ENCODE results near the gene OTULIN.

OTULIN gene

DNA sequence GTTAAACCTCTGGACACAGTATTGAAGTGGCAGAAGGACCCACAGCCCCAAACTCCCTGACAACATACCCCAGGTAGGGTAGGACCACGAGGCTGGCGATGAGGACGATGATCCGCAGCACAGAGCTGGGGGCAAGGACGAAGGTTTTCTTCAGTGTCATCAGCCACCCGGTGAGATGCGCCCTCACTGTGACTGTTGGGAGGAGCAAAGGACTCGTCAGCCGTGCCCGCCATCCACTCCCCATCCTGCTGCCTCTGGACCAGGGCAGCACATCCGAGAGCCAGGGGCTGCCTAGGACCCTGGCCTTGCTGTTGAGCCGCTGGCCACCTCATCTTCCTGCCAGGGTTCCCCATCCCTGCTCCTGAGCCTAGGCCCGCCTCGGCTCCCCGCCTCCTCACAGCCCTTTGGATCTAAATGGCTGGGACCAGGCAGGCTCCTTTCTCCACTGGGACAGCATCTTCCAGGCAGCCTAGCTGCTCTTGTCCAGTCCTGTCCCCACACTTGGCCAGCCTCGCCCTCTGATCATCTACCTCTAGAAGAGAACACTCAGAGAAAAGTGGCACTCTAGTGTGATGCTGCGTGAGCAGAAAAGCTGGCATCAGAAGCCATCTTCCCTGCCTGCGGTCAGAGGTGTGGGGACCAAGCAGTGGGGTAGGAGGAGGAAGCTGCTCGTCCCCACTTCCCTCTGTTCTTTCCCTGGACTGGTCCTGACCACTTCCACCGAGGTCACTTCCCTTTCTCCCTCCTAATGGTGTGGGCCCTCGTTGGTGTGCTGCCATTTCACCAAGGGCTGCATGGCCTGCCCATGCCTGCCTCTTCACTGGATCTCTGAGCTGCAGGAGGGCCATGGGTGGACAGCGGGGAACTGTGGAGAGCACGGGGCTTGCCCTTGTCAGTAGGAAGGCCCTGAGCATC lies 49.2 kb downstream of the OTULIN start:
- Histone ChIP-seq H3K27ac (no peak overlapping the region), H2AFZ (ENCODE audit: low read depth) (no peak overlapping the region), H4K20me1 (ENCODE audit: insufficient read depth) (no peaks in the 10 kb centered on the region), H3K27me3 (ENCODE audit: insufficient read depth, low read depth) (no peaks in the 10 kb centered on the region), H3K36me3 (ENCODE audit: insufficient read depth) (no peaks in the 10 kb centered on the region; the same call in 1 of the 2 replicates), H3K4me3 (IDR thresholded peaks at IDR 0.05; ENCODE audit: insufficient read depth, low read depth, low read length) (no peak overlapping the region), H3K4me1 (ENCODE audit: low read depth, poor library complexity, severe bottlenecking) (no peaks in the 10 kb centered on the region), H3K9ac (no peak overlapping the region), H3K4me2 (no peak overlapping the region), H3K79me2 (ENCODE audit: insufficient read depth, low read depth) (no peaks in the 10 kb centered on the region)
- TF ChIP-seq, protein P1, sequence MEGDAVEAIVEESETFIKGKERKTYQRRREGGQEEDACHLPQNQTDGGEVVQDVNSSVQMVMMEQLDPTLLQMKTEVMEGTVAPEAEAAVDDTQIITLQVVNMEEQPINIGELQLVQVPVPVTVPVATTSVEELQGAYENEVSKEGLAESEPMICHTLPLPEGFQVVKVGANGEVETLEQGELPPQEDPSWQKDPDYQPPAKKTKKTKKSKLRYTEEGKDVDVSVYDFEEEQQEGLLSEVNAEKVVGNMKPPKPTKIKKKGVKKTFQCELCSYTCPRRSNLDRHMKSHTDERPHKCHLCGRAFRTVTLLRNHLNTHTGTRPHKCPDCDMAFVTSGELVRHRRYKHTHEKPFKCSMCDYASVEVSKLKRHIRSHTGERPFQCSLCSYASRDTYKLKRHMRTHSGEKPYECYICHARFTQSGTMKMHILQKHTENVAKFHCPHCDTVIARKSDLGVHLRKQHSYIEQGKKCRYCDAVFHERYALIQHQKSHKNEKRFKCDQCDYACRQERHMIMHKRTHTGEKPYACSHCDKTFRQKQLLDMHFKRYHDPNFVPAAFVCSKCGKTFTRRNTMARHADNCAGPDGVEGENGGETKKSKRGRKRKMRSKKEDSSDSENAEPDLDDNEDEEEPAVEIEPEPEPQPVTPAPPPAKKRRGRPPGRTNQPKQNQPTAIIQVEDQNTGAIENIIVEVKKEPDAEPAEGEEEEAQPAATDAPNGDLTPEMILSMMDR (conservative IDR thresholded peaks at IDR 0.05; ENCODE audit: low read depth, low read length) = no peak

DNA sequence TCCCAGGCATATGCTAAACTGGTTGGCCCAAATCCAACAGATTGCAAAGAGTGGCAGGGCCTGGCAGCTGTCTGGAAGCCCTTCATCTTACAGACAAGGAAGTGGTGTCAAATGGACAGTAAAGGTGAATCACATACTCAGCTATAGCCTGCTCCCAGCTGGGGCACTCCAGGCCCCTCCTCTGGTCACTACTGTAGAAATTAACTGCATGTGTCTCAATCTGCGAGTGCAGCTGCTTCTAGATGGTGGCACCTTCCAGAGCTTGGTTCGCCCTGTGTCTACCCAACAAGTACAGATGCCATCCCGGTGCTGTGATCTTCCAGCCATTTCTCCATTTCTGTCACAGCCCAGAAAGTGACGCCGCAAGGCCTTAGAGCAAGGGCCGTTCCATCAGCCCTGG lies 50.2 kb downstream of the OTULIN start:
- Histone ChIP-seq H3K9ac (no peak overlapping the region), H3K4me2 (no peak overlapping the region), H3K27me3 (ENCODE audit: insufficient read depth, low read depth) (no peaks in the 10 kb centered on the region), H3K27ac (no peak overlapping the region), H4K20me1 (ENCODE audit: insufficient read depth) (no peaks in the 10 kb centered on the region), H2AFZ (ENCODE audit: low read depth) (no peak overlapping the region), H3K79me2 (ENCODE audit: insufficient read depth, low read depth) (no peaks in the 10 kb centered on the region), H3K4me1 (ENCODE audit: low read depth, poor library complexity, severe bottlenecking) (no peaks in the 10 kb centered on the region), H3K4me3 (IDR thresholded peaks at IDR 0.05; ENCODE audit: insufficient read depth, low read depth, low read length) (no peak overlapping the region), H3K36me3 (ENCODE audit: insufficient read depth) (no peaks in the 10 kb centered on the region; the same call in 1 of the 2 replicates)
- TF ChIP-seq, protein P1 (conservative IDR thresholded peaks at IDR 0.05; ENCODE audit: low read depth, low read length) = no peak

DNA sequence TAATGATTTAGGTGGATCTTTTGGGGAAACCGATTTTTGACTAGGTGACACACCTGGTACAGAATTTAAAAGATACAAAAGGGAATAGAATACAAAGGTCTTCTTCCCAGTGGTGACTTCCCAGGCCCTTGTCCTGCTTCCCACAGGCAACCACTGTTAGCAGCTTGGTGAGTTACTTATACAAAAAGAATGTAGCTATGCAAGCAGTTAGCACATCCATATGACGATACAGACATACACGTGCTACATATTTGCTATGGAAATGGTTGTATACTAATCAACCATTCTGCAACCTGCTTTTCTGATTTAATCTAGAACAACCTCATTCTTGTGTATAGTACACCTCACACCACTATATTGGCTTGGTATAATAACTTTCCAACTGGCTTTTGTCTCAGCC lies 51.0 kb downstream of the OTULIN start:
- Histone ChIP-seq H4K20me1 (ENCODE audit: insufficient read depth) (no peaks in the 10 kb centered on the region), H3K27ac (no peak overlapping the region)

DNA sequence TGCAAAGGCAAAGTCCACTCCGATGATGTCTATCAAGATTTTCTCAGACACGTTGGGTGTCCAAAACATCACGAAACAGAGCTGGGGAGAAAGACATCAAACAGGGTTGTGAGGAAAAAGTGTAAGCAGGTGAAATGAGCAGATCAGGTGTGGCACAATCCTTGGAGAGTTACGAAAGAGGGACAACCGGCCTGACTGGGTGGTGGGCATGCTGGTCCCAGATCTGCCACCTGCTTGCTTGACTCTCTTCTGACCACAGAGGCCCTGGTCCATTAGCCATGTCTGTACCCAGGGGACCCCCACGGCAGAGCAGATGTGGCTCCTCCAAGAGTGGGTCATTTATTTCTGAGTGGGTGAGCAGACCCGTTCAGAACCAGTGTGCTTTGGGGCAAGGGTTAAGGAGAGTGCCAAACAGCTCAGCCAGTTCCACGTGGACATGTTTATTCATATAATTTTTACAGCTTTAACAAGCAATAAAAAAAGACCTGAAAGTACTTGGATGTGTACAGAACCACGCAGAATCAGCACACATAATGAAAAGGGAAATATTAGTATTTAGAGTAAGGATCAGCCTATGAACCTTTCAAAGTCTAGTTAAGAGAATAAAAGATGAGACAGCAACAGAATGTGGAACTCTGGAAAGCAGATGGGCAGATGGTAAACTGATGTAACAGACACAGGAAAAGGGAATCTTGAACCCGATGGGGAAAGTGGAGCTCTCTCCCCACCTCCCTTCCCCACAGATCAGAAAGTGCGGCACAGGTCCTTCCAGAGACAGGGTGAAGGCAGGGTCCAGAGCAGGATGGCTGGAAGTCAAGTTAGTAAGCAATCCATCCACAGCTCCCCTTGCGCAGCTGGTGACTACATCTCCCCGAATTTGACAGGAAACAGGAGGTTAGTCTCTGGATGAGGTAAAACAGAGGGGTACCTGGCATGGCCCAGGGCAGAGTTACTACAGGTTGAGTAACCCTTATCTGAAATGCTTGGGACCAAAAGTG lies 52.5 kb downstream of the OTULIN start:
- H4K20me1 ChIP-seq (ENCODE audit: insufficient read depth) = no peaks in the 10 kb centered on the region
- H3K27ac ChIP-seq = no peak overlapping the region
- TF ChIP-seq, protein P1 (conservative IDR thresholded peaks at IDR 0.05; ENCODE audit: low read depth, low read length) = no peak
- H3K36me3 ChIP-seq (ENCODE audit: insufficient read depth) = no peaks in the 10 kb centered on the region; the same call in 1 of the 2 replicates
- H3K79me2 ChIP-seq (ENCODE audit: insufficient read depth, low read depth) = no peaks in the 10 kb centered on the region
- H3K4me3 ChIP-seq (IDR thresholded peaks at IDR 0.05; ENCODE audit: insufficient read depth, low read depth, low read length) = no peak overlapping the region
- H3K27me3 ChIP-seq (ENCODE audit: insufficient read depth, low read depth) = no peaks in the 10 kb centered on the region
- H2AFZ ChIP-seq (ENCODE audit: low read depth) = no peak overlapping the region
- H3K4me1 ChIP-seq (ENCODE audit: low read depth, poor library complexity, severe bottlenecking) = no peaks in the 10 kb centered on the region
- no peak overlapping the region for H3K9ac ChIP-seq
- H3K4me2 ChIP-seq = no peak overlapping the region

More for the DNA sequence above, 51.0 kb downstream of the OTULIN start:
- H3K9ac ChIP-seq = no peak overlapping the region
- TF ChIP-seq, protein P1 (conservative IDR thresholded peaks at IDR 0.05; ENCODE audit: low read depth, low read length) = no peak
- no peaks in the 10 kb centered on the region; the same call in 1 of the 2 replicates for H3K36me3 ChIP-seq (ENCODE audit: insufficient read depth)
- no peaks in the 10 kb centered on the region for H3K79me2 ChIP-seq (ENCODE audit: insufficient read depth, low read depth)
- no peak overlapping the region for H3K4me2 ChIP-seq
- H2AFZ ChIP-seq (ENCODE audit: low read depth) = no peak overlapping the region
- H3K4me3 ChIP-seq (IDR thresholded peaks at IDR 0.05; ENCODE audit: insufficient read depth, low read depth, low read length) = no peak overlapping the region
- no peaks in the 10 kb centered on the region for H3K27me3 ChIP-seq (ENCODE audit: insufficient read depth, low read depth)
- no peaks in the 10 kb centered on the region for H3K4me1 ChIP-seq (ENCODE audit: low read depth, poor library complexity, severe bottlenecking)

Measured in KMS-11 (cell line).